Astrocyte (in vitro differentiated cells and primary cell): ENCODE data around the gene KCNQ5. TPM values are rescaled to one million over a fixed set of nuclear protein-coding genes. Genes with fewer than 3 reads are reported as not detected.
A peak's percentile ranks its signal among the peaks of the same experiment; 100 is the strongest.

Experiments
- DNase-seq: peaks from one replicate; pipeline ENCODE4 v3.0.0-alpha.2; 2010; ENCODE audit warnings: low read depth
- FAIRE-seq: peaks from 2 replicates; lab custom pipeline; 2011; peaks lifted over from hg19 to GRCh38; lab: Jason Lieb, UNC
- H2AFZ ChIP-seq: 2 replicates; pipeline ENCODE4 v1.6.0; 2012; ENCODE audit warnings: low read depth, low read length, inconsistent platforms
- H3K27ac ChIP-seq: 2 replicates; pipeline ENCODE4 v1.5.1; 2011; ENCODE audit warnings: low read depth, low read length, inconsistent platforms
- H3K27me3 ChIP-seq: 2 replicates; pipeline ENCODE4 v1.6.0; 2011; ENCODE audit warnings: low read length, inconsistent platforms; ENCODE audit not compliant: insufficient read depth
- H3K36me3 ChIP-seq: 2 replicates; pipeline ENCODE4 v1.5.1; 2011; ENCODE audit warnings: low read length, inconsistent platforms; ENCODE audit not compliant: insufficient read depth
- H3K4me1 ChIP-seq: 2 replicates; pipeline ENCODE4 v1.5.1; 2011; ENCODE audit warnings: low read length, inconsistent platforms; ENCODE audit not compliant: insufficient read depth
- H3K4me2 ChIP-seq: 2 replicates; pipeline ENCODE4 v1.6.0; 2012; ENCODE audit warnings: low read length, inconsistent platforms
- H3K4me3 ChIP-seq: 2 replicates; pipeline ENCODE4 v1.5.1; 2011; ENCODE audit warnings: low read depth, mild to moderate bottlenecking, low read length, inconsistent platforms; ENCODE audit not compliant: insufficient read depth
- H3K79me2 ChIP-seq: 2 replicates; pipeline ENCODE4 v1.6.0; 2012; ENCODE audit warnings: mild to moderate bottlenecking, low read length, inconsistent platforms; ENCODE audit not compliant: insufficient read depth
- H3K9ac ChIP-seq: 2 replicates; pipeline ENCODE4 v1.6.0; 2012; ENCODE audit warnings: mild to moderate bottlenecking, low read length, inconsistent platforms
- H3K9me3 ChIP-seq: 2 replicates; pipeline ENCODE4 v1.5.1; 2012; ENCODE audit warnings: low read depth, mild to moderate bottlenecking, low read length, inconsistent platforms; ENCODE audit not compliant: insufficient read depth
- H4K20me1 ChIP-seq: 2 replicates; pipeline ENCODE4 v1.6.0; 2012; ENCODE audit warnings: low read length, inconsistent platforms; ENCODE audit not compliant: insufficient read depth
- H3K27ac Mint-ChIP-seq: one replicate; pipeline ENCODE4 v1.8.0; 2021; ENCODE audit warnings: mild to moderate bottlenecking, mixed read lengths; ENCODE audit not compliant: unreplicated experiment
- H3K27me3 Mint-ChIP-seq: one replicate; pipeline ENCODE4 v1.8.0; 2021; ENCODE audit warnings: low read depth, mixed read lengths; ENCODE audit not compliant: unreplicated experiment
- H3K36me3 Mint-ChIP-seq: one replicate; pipeline ENCODE4 v1.8.0; 2021; ENCODE audit warnings: low read depth, mixed read lengths; ENCODE audit not compliant: unreplicated experiment
- H3K4me1 Mint-ChIP-seq: one replicate; pipeline ENCODE4 v1.8.0; 2021; ENCODE audit warnings: low read depth, mixed read lengths; ENCODE audit not compliant: unreplicated experiment
- H3K4me3 Mint-ChIP-seq: one replicate; pipeline ENCODE4 v1.8.0; 2021; ENCODE audit warnings: mild to moderate bottlenecking, moderate library complexity, mixed read lengths; ENCODE audit not compliant: unreplicated experiment
- H3K9me3 Mint-ChIP-seq: one replicate; pipeline ENCODE4 v1.8.0; 2021; ENCODE audit warnings: mild to moderate bottlenecking, mixed read lengths; ENCODE audit not compliant: unreplicated experiment
- CTCF ChIP-seq: IDR thresholded peaks from 2 replicates; pipeline ENCODE4 v1.5.1; 2011; ENCODE audit warnings: low read depth, mild to moderate bottlenecking, inconsistent platforms, low read length, moderate library complexity; ENCODE audit not compliant: insufficient read depth
- EZH2 ChIP-seq: IDR thresholded peaks from 2 replicates; pipeline ENCODE4 v1.6.1; 2012; ENCODE audit warnings: mild to moderate bottlenecking, low read length, inconsistent platforms; ENCODE audit not compliant: insufficient read depth
- total RNA-seq: library from RNA; stranded (reverse); gene quantifications from 2 replicates; pipeline ENCODE4 v1.2.1, GENCODE V29; 2021

The KCNQ5 gene
- total RNA-seq, 1 donor from 2014 or later = 2.0 TPM

GRCh38 chr6:72720464-72720863 lies 98.6 kb downstream of the KCNQ5 start:
- FAIRE-seq = no peak
- peak; percentile 65 for DNase-seq
- Histone ChIP-seq H3K27ac (peak overlapping the region; percentile 47), H3K27me3 (no peaks in the 10 kb centered on the region), H3K36me3 (no peaks in the 10 kb centered on the region), H3K79me2 (no peaks in the 10 kb centered on the region), H3K9ac (no peak overlapping the region), H3K9me3 (no peaks in the 10 kb centered on the region), H3K4me1 (peaks cover 7% of the 10 kb centered on the region), H4K20me1 (no peaks in the 10 kb centered on the region), H3K4me2 (peak overlapping the region; percentile 29), H2AFZ (no peak overlapping the region), H3K4me3 (no peak overlapping the region)
- Mint-ChIP-seq H3K9me3 (no peaks in the 10 kb centered on the region), H3K4me1 (no peaks in the 10 kb centered on the region), H3K27me3 (no peaks in the 10 kb centered on the region), H3K27ac (no peak overlapping the region), H3K4me3 (no peak overlapping the region), H3K36me3 (no peaks in the 10 kb centered on the region)
- TF ChIP-seq EZH2 (no peak), CTCF (no peak)

- Histone ChIP-seq H3K27ac (no peak overlapping the region), H3K79me2 (no peaks in the 10 kb centered on the region), H3K9me3 (no peaks in the 10 kb centered on the region), H4K20me1 (no peaks in the 10 kb centered on the region), H3K36me3 (no peaks in the 10 kb centered on the region), H3K27me3 (no peaks in the 10 kb centered on the region), H3K4me1 (peaks cover 7% of the 10 kb centered on the region), H3K4me2 (no peak overlapping the region), H3K9ac (no peak overlapping the region), H3K4me3 (no peak overlapping the region), H2AFZ (no peak overlapping the region)
- FAIRE-seq (no peak), DNase-seq (no peak)
- H3K36me3 Mint-ChIP-seq = no peaks in the 10 kb centered on the region
- H3K27me3 Mint-ChIP-seq = no peaks in the 10 kb centered on the region
- TF ChIP-seq EZH2 (no peak), CTCF (no peak)
- H3K27ac Mint-ChIP-seq = no peak overlapping the region
- no peaks in the 10 kb centered on the region for H3K4me1 Mint-ChIP-seq
- H3K9me3 Mint-ChIP-seq = no peaks in the 10 kb centered on the region
- no peak overlapping the region for H3K4me3 Mint-ChIP-seq
Measured at GRCh38 chr6:72721346-72721745, 99.5 kb downstream of the KCNQ5 start.

- Histone ChIP-seq H4K20me1 (no peaks in the 10 kb centered on the region), H3K27me3 (no peaks in the 10 kb centered on the region), H2AFZ (no peak overlapping the region), H3K27ac (no peak overlapping the region), H3K4me3 (no peak overlapping the region), H3K9ac (no peak overlapping the region), H3K4me1 (peaks cover 7% of the 10 kb centered on the region), H3K9me3 (no peaks in the 10 kb centered on the region), H3K36me3 (no peaks in the 10 kb centered on the region), H3K79me2 (no peaks in the 10 kb centered on the region), H3K4me2 (no peak overlapping the region)
- Mint-ChIP-seq H3K4me3 (no peak overlapping the region), H3K27ac (no peak overlapping the region), H3K36me3 (no peaks in the 10 kb centered on the region), H3K9me3 (peaks cover 3% of the 10 kb centered on the region), H3K27me3 (no peaks in the 10 kb centered on the region), H3K4me1 (no peaks in the 10 kb centered on the region)
- FAIRE-seq (peak; percentile 37), DNase-seq (peak; percentile 59)
- no peak for TF ChIP-seq EZH2
- no peak for TF ChIP-seq CTCF
Measured at GRCh38 chr6:72724545-72724944, 102.7 kb downstream of the KCNQ5 start.
